ENCODE measurements around the gene ACSS1.

- TF ChIP-seq EZH2 (IDR thresholded peaks at IDR 0.05) (no peak), FOXP2 (optimal IDR thresholded peaks at IDR 0.05; ENCODE audit: control extremely low read depth, extremely low read length, insufficient read depth) (no peak)
Observed at GRCh38 chr20:24987873-24988835, 69.8 kb downstream of the ACSS1 start.

All from SK-N-MC (cell line).